Stimulated activated CD4-positive, alpha-beta T cell treated with anti-CD3 and anti-CD28 coated beads, Interleukin-2, amount 100 ng/mL, for 48 hours (primary cell): ENCODE results near the gene HSP90AB1.
"Not testable (repeated sequence)": the region's sequence is repeated elsewhere in the genome, so short reads cannot be mapped to it uniquely, and the experiment has no call there.

Experiments used
- DNase-seq, 2 donors: peaks; one replicate each; pipeline ENCODE4 v3.0.0-alpha.2; 2020

The HSP90AB1 gene

DNA sequence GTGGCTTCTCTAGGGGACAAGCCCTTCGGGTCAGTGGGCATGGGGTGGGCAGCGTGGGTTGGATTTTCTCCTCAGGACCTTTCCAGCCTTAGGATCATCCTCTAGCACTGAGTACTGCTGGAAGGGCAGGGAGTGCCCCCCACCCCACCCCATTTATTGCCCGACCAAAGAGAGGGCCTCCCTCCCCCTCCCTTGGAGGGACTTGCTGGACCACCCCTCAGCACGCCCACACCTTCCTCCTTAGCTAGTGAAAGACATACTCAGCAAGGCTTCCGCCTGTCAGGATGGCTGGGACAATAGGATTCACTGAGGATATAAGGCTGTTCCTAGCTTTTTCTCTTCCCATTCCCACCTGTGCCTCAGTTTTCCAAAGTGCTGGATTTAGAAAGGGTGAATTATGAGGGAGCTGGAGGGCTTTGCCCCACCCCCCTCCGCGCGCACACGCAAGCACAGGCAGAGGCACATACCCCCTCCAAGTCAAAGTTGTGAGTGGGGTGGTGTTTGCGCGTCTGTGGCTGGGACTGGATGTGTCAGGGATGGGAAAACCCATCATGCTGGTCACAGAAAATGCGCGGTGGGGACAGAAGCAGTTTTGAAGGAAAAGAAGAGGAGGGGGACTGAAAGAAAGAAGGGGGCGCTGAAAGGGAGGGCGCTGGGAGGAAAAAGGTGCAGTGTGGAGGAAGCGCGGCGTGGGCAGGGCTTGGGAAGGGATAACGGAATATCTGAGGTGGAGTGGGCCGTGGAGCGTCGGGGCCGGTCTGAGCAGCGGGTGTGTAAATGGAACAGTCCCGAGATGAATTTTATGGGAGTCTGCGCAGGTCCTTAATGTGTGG lies 24.2 kb upstream of the HSP90AB1 start:
- no peak for DNase-seq

DNA sequence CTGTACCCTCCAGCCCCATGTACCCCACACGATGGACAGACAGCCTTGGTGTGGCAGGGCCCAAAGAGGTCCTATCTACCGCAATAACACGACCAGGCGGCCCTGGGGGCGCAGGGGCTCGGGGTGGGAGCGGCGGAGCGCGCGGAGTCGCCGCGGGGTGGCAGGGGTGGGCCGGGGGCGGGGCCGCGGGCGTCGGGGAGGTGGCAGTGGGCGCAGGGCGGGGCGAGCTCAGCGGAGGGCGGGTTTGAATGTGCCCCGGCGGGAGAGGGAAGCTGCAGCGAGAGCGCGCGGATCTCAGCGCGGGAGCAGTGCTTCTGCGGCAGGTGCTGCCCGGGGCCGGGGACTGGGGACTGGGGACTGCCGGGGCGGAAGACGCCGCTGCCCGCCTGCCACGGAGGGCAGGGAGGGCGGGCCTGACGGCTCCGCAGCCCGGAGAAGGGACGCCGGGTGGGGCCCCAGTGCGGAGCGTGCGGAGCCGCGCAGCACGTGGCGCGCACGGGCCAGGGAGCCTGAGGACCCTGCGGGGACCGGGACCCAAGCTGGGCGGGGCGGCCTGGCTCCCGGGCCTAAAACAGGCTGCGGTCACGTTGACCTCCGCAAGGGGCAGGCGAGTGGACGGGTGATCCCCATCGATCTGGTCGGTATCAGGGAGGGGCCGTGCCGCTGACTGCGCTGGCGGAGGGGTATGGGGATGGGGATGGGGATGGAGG lies 23.4 kb upstream of the HSP90AB1 start, which contains the start of gene SLC29A1:
Gene SLC29A1, plus strand, starts transcription at position 277 of the 710 bp plus-strand sequence. CDS start 3,719 bp downstream, outside the sequence.
- peak; percentile 81 to 82 for DNase-seq

DNA sequence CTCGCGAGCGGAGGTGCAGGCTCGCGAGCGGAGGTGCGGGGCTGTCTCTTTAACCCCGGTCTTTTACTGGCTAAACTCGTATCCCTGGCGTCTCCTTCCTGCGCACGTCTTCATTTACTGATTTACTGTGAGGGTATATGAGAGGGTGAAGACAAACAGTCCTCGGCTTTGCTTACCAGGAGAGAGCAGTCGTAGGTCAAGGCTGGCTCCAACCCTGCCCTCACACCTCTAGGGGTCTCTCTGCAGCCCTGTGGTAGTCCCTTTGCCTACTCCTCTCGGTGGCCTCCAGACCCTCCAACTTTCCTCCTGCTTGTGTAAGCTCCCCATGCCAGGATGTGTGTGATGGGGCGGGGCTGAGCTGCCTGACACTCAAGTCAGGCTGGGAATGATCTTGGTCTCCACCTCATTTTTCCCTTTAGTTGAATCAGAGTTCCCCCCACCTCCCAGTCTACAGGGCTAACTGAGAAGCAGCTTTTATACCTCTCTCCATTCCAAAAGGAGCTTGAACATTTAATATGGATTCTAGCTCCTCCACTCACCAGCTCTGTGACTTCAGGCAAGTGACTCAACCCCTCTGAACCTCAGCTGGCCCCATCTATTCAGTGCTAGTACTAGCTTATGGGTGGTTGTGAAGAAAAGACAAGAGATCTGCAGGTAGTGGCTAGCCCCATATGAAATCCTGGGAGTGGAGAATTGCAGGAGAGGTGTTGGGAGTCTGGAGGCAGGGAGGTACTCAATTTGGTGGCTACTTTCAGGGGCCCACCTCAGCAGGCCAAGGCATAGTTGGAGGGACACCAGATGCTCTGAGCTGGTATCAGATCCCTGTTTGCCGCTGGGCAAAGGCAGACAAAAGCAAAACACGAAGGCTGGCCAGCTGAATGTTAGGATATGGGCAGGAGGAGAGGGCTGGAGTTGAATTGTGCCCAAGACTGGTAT lies 22.6 kb upstream of the HSP90AB1 start:
- DNase-seq: no peak

DNA sequence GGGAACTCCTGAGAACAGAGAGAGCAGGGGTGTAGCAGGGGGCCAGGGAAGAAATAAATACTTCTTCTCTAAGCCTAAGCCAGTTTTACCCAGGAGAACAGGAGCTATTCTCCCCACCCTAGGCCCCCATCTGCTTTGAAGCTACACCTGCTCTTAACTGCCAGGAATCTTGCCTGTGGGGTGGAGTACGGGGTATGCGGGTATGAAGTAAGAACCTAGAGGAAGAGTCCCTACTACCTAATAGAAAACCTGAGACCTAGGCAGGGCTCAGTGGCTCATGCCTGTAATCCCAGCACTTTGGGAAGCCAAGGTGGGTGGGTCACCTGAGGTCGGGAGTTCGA lies 22.0 kb upstream of the HSP90AB1 start:
- DNase-seq: no peak

DNA sequence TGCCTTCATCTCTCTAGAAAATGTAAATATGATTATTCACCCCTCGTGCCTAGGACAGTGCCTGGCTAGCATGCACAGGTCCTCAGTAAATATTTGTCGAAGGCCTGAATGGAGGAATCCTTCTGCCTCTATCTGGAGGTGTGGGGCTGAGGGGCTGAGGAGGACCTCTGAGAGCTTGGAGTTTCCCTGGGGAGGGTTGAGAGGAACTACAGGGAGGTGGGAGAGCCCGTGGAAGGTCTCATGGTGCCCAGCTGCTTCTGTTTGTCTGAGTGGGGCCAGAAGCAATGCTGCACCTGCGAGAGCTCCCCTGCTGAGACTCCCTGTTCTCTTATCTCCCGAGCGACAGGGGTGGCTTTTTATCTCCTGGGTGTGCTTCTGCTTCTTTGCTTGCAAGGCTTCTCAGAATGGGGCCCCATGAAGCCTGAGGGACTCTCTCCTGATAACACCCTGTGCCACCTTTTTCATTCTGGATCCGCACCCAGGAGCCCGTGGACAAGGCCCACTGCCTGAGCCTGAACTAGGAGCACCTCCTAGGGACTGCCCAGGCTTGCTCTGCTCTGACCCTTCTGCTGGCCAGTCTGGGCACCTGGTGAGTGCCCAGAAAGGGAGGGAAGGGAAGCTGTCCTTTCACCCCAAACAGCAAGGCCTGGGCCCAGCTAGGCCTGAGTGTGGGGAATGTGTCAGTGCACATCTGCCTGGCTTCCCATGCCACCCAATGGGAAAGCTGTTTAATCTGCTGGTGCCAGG lies 21.1 kb upstream of the HSP90AB1 start:
- DNase-seq: no peak

DNA sequence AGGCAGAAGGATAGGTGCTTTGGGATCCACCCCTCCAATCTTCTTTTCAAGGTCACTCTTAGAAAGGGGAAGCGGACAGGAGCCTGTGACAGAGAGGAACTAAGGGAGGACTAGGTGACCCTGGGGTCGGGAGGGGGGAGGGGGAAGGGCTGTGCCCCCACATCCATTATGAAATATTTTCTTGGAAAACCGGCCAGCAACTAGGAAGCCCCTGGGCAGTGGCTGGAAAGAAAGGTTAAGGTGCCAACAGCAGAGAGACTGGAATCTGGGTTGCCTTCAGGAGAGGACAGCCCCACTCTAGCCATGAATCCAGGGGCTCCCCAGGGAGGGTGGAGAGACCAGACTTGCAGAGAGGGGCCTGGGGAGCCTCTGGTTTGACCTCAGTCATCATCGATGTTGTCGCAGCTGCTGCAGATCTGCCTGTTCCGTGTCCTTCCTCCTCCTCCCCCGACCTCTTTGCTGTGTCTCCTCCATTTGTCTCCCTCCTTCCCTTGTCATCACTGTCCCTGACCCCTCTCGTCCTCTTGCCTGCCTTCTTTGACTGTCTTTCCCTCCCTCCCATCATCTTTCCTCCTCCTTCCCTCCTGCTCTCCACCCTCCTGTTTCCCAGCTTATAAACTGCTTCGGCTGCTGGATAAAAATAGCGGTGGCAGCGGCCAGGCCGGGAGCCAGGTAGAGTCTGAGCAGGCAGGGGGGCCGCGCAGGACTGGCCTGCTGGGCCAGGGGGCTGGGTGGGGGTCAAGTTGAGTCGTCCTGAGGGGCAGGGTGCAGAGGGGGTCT lies 20.3 kb upstream of the HSP90AB1 start:
- no peak for DNase-seq

DNA sequence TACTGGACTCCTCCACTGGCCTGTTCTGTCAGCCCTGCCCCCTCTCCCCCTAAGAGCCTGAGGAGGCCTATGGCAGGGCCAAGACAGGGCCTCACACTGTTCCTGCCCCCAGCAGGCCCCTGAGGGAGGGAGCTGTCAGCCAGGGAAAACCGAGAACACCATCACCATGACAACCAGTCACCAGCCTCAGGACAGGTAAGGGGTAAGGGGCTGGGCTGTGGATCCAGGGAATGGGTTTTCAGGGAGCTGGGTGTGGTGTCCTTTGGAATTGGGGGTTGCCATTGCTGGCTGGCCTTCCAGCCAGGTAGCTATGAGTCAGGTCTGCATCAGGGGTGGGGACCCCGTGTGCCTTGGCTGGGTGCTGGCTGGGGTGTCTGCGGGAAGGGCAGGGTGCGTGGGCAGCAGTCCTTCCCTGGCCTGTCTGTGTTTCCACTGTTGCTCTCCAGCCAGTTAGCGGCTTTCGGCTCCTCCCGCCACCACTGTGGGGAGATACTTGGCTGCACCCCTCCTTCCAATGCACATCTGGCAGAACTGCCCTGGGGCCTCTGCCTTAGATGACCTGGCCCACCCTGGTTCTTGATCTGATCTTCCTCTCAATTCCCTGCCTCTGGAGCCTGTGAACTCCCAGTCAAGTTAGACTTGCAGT lies 19.6 kb upstream of the HSP90AB1 start:
- DNase-seq: no peak

DNA sequence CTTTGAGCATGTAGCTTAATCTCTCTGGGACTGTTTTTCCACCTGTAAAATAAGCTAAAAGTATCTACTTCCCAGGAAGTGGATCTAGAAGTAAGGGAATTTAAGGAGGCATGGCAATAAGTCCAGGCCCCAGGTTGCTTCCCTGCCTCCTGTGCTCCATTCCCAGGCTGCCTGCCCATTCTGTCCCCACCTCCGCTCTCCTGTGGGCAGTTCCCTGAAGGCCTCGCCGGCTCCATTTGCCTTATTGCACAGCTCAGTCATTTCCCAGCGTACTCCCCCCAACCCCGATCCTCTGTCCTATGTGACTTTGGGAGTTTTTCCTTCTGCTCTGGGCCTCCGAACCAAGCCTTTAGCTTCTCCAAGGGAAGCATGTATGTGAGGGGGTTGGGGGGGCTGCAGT lies 18.9 kb upstream of the HSP90AB1 start:
- DNase-seq: no peak

DNA sequence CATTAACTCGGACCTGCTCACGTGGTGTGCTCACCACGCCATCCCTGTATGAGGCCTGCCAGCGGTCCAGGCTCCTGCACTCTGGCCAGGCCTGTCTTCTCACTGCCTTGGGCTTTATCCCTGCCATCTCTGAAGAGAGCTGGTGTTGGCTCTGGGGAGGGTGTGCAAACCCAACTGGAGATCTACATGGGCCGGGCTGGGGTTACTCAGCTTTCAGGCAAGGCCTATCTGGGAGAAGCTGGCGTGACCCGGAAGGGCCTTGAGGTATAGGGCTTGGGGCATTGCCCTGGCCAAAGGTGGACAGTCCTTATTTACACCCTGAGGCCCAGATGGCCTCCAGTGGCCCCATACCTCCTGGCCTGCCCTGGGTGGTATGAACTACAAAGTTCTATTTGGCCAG lies 18.5 kb upstream of the HSP90AB1 start:
- no peak for DNase-seq

DNA sequence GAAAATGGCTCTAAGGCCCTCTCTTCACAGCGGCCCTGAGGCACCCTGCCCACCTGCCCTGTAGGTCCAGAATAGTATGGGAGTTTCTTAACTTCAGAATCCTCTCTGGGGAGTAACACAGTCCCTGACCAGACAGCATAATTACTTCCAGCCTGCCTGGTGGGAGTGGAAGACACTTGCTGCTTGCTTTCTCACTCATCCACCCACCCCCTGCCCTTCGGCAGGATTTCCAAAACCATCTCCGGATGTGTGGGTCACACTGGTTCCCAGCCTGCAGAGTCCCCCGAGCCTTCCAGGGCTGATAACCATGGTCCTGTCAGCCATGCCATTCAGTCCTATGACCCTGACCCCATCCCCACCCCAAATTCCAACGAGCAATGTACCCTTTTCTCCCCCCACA lies 18.1 kb upstream of the HSP90AB1 start:
- no peak for DNase-seq

DNA sequence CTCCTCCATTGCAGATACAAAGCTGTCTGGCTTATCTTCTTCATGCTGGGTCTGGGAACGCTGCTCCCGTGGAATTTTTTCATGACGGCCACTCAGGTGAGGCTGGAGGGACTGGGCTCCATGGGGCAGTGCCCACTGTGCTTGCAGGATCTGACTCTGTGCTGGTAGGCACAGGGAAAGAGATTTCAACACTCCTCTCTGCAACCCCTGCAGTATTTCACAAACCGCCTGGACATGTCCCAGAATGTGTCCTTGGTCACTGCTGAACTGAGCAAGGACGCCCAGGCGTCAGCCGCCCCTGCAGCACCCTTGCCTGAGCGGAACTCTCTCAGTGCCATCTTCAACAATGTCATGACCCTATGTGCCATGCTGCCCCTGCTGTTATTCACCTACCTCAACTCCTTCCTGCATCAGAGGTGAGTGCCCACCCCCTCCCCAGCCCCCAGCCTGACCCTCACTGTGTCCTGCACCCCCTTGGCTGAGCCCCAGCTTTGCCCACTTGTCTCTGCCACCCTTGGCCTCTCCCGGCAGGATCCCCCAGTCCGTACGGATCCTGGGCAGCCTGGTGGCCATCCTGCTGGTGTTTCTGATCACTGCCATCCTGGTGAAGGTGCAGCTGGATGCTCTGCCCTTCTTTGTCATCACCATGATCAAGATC lies 17.4 kb upstream of the HSP90AB1 start:
- DNase-seq: no peak

DNA sequence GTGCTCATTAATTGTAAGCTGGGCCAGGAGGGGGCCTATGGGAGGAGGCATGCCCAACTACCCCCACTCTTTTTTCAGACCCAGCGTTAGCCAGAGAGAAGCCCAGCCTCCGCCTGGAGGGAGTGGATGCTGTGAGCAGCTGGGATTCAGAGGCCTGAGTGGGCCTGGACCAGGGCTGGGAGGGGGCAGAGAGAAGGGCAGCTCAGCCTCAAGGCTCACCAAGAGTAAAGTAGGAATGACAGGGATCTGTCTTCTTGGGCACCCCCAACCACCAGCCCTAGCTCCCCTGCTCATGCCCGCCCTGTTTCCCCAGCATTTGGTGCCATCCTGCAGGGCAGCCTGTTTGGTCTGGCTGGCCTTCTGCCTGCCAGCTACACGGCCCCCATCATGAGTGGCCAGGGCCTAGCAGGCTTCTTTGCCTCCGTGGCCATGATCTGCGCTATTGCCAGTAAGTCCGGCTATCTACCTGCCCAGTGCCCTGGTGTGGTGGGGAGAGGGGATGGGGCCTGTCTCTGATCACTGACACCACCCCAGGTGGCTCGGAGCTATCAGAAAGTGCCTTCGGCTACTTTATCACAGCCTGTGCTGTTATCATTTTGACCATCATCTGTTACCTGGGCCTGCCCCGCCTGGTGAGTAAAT lies 16.7 kb upstream of the HSP90AB1 start:
- DNase-seq: no peak

DNA sequence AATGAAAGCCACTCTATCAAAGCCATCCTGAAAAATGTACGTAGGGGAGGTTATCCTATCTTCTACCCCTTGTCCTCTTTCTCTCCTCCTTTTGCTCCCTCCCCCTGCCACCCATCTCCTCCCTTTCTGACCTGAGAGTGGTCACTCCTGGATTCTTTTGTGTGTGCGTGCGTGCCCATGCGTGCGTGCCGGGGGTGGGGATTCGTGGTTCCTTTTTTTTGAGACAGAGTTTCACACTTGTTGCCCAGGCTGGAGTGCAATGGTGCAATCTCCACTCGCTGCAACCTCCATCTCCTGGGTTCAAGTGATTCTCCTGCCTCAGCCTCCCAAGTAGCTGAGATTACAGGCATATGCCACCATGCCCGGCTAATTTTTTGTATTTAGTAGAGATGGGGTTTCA lies 15.5 kb upstream of the HSP90AB1 start:
- DNase-seq: not testable (repeated sequence)

DNA sequence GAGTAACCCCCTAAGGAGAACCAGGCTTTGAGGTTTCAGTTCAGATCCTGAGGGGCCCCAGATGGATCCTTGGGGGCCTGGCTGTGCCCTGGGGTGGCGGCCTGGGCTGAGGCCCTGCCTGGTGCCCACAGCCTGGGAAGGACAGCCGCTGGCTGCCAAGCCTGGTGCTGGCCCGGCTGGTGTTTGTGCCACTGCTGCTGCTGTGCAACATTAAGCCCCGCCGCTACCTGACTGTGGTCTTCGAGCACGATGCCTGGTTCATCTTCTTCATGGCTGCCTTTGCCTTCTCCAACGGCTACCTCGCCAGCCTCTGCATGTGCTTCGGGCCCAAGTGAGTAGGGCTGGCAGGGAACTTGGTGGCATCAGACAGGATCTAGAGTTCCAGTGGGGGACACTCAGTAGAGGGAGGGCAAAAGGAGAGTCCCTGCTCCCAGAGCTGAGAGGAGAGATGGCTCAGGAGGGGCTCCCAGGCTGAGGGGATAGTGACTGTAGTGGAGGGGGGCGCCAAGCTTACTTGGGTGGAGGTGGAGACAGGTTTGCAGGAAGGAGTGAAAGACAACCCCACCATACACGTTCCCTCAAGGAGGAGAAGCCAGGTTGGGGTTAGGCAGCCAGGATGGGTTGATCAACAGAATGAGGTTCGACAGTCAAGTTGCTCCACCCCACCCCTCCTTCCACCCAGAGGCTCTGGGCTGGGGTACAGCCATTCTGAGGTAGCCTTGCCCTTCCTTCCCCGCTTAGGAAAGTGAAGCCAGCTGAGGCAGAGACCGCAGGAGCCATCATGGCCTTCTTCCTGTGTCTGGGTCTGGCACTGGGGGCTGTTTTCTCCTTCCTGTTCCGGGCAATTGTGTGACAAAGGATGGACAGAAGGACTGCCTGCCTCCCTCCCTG lies 14.0 kb upstream of the HSP90AB1 start:
- no peak for DNase-seq

DNA sequence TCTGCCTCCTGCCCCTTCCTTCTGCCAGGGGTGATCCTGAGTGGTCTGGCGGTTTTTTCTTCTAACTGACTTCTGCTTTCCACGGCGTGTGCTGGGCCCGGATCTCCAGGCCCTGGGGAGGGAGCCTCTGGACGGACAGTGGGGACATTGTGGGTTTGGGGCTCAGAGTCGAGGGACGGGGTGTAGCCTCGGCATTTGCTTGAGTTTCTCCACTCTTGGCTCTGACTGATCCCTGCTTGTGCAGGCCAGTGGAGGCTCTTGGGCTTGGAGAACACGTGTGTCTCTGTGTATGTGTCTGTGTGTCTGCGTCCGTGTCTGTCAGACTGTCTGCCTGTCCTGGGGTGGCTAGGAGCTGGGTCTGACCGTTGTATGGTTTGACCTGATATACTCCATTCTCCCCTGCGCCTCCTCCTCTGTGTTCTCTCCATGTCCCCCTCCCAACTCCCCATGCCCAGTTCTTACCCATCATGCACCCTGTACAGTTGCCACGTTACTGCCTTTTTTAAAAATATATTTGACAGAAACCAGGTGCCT lies 13.3 kb upstream of the HSP90AB1 start:
- no peak for DNase-seq

DNA sequence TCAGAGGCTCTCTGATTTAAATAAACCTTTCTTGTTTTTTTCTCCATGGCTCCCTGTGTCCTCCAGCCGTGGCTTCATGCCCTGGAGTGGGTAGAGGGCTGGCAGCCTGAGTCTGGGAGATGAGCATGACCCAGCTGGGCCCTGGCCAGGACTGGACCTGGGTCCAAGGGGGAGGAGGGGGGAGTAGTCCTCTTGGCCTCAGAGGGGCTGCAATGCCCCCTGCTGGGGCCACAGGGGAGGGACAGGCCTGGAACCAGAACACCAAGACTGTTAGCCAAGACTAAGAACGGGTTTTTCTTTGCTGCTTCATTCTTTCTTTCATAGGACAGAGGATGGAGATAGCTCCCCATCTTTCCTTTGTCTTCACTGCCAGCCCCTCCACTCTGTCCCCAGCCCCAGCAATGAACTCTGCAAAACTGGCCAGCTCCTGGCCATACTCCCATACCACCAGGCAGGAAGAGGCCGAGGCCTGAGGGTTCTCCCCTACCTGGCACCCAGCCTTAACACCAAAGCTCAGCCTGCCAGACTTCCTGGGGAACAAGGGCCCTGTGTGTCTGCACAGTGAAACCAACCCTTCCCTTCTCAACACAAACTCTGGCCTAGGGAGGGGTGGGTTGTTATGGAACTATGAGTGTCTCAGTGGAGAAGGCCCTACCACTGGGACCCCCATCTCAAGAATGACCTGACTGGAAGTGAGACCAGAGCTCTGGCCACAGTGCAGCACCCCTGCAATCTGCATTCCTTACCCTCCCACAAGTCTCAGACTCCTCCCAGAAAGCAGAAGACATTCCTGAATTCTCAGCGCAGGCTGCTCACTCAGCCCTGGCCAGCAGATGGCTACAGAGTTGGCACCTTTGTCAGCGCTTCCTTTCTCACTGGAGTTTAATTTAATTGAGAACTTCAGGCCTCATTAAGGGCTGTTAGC lies 12.5 kb upstream of the HSP90AB1 start:
- DNase-seq: no peak

DNA sequence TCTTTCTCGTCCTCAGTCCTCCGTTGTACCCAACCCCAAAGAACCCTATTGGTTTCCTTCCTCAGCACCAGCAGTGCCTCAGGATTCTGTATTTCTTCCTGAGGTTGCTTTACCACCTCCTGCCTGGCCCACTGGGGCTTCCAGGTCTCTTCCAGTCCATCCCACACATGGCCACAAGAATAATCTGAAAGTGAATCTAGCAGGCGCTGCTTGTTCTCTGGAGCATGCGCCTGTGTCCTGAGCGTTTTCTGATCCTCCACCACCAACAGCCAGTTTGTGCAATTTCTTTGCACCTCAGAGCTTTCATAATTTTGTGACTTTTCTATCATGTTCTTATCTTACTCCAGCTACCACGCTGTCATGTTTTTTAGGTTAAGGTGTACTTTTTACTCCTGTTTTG lies 11.6 kb upstream of the HSP90AB1 start:
- no peak for DNase-seq
